Activated CD8-positive, alpha-beta memory T cell treated with anti-CD3 and anti-CD28 coated beads, Interleukin-2, amount 50 U/mL, for 24 hours (primary cell): ENCODE measurements around the gene IDH3B.
"Not testable (repeated sequence)": the region's sequence is repeated elsewhere in the genome, so short reads cannot be mapped to it uniquely, and the experiment has no call there.

Experiments used
- DNase-seq: peaks from one replicate; pipeline ENCODE4 v3.0.0-alpha.2; 2020; ENCODE audit errors: extremely low read depth

The IDH3B gene

GRCh38 chr20:2694519-2694918 is 30.5 kb upstream of the IDH3B start:
- no peak for DNase-seq

GRCh38 chr20:2694008-2694471 is 30.0 kb upstream of the IDH3B start:
- no peak for DNase-seq

- DNase-seq = peak; percentile 9
These were observed 29.4 kb upstream of the IDH3B start for GRCh38 chr20:2693286-2694007.

GRCh38 chr20:2692886-2693285 is 28.9 kb upstream of the IDH3B start:
- no peak for DNase-seq

- DNase-seq = no peak
These were observed 28.2 kb upstream of the IDH3B start, which contains the start of gene EBF4 for GRCh38 chr20:2692036-2692885. Gene EBF4 (plus strand): TSS chr20:2692780. CDS start chr20:2693646, 866 bp downstream.

- DNase-seq = no peak
These were observed 27.6 kb upstream of the IDH3B start for GRCh38 chr20:2691663-2692035.

- DNase-seq = no peak
These were observed 27.1 kb upstream of the IDH3B start for GRCh38 chr20:2691127-2691526.

GRCh38 chr20:2690718-2691117 is 26.7 kb upstream of the IDH3B start:
- DNase-seq = no peak

GRCh38 chr20:2690213-2690612 is 26.2 kb upstream of the IDH3B start:
- no peak for DNase-seq

GRCh38 chr20:2688041-2688591 is 24.1 kb upstream of the IDH3B start:
- peak; percentile 39 for DNase-seq

GRCh38 chr20:2687514-2687913 is 23.5 kb upstream of the IDH3B start:
- DNase-seq = no peak

GRCh38 chr20:2684817-2685216 is 20.8 kb upstream of the IDH3B start:
- DNase-seq = not testable (repeated sequence)

GRCh38 chr20:2682040-2682439 is 18.0 kb upstream of the IDH3B start:
- DNase-seq = not testable (repeated sequence)

GRCh38 chr20:2680046-2680445 is 16.0 kb upstream of the IDH3B start:
- DNase-seq = no peak

GRCh38 chr20:2673453-2673852 is 9.4 kb upstream of the IDH3B start:
- no peak for DNase-seq

GRCh38 chr20:2672446-2672845 is 8.4 kb upstream of the IDH3B start:
- no peak for DNase-seq

GRCh38 chr20:2671977-2672376 is 8.0 kb upstream of the IDH3B start:
- no peak for DNase-seq

- no peak for DNase-seq
These were observed 591 bp downstream of the IDH3B start for GRCh38 chr20:2663364-2663886.

GRCh38 chr20:2659547-2659946 is 4.5 kb downstream of the IDH3B start:
- DNase-seq = no peak

GRCh38 chr20:2658414-2659354 is 5.3 kb downstream of the IDH3B start:
- no peak for DNase-seq

- DNase-seq = no peak
These were observed 6.3 kb downstream of the IDH3B start for GRCh38 chr20:2657674-2658073.
